Activated CD4-positive, alpha-beta T cell treated with anti-CD3 and anti-CD28 coated beads for 36 hours (primary cell): ENCODE results near the gene GABRB2. TPM values are rescaled to one million over a fixed set of nuclear protein-coding genes. Genes with fewer than 3 reads are reported as not detected.

ENCODE experiments used
- total RNA-seq, 2 experiments: library from RNA; stranded (reverse); gene quantifications; one replicate each; pipeline ENCODE4 v1.2.3, GENCODE V29; 2021

Gene GABRB2
- total RNA-seq, 2 experiments from 2014 or later = not detected

Other genes with a start within 250 kb of the GABRB2 start
- not detected for gene GABRA6, start 139.0 kb upstream of the GABRB2 start, total RNA-seq